GM03348 (cell line): ENCODE results near the gene TNIK.

Experiments used
- DNase-seq: peaks from one replicate; pipeline ENCODE4 v3.0.0; 2012; ENCODE audit warnings: low spot score

Gene TNIK

GRCh38 chr3:171417137-171417536 is 43.1 kb downstream of the TNIK start:
- DNase-seq, result no peak

- DNase-seq, result no peak
These were observed 43.5 kb downstream of the TNIK start for GRCh38 chr3:171416666-171417065.

- no peak for DNase-seq
These were observed 44.1 kb downstream of the TNIK start for GRCh38 chr3:171416061-171416460.

- DNase-seq, result peak; percentile 16
These were observed 45.1 kb downstream of the TNIK start for GRCh38 chr3:171415070-171415469.

- no peak for DNase-seq
These were observed 47.7 kb downstream of the TNIK start for GRCh38 chr3:171412473-171412872.

GRCh38 chr3:171412054-171412453 is 48.2 kb downstream of the TNIK start:
- no peak for DNase-seq

- DNase-seq, result no peak
These were observed 50.0 kb downstream of the TNIK start for GRCh38 chr3:171410186-171410585.

- peak; percentile 44 for DNase-seq
These were observed 52.4 kb downstream of the TNIK start for GRCh38 chr3:171407759-171408158.

GRCh38 chr3:171404376-171404967 is 55.7 kb downstream of the TNIK start:
- DNase-seq, result no peak

- no peak for DNase-seq
These were observed 57.9 kb downstream of the TNIK start for GRCh38 chr3:171402281-171402680.

GRCh38 chr3:171401432-171401831 is 58.8 kb downstream of the TNIK start:
- DNase-seq, result no peak

GRCh38 chr3:171399842-171400241 is 60.4 kb downstream of the TNIK start:
- no peak for DNase-seq

- no peak for DNase-seq
These were observed 61.9 kb downstream of the TNIK start for GRCh38 chr3:171398343-171398742.

GRCh38 chr3:171397089-171397488 is 63.1 kb downstream of the TNIK start:
- DNase-seq, result no peak

- DNase-seq, result no peak
These were observed 64.2 kb downstream of the TNIK start for GRCh38 chr3:171396048-171396447.

GRCh38 chr3:171393032-171393744 is 67.0 kb downstream of the TNIK start:
- no peak for DNase-seq

- no peak for DNase-seq
These were observed 68.8 kb downstream of the TNIK start for GRCh38 chr3:171391432-171391831.

- no peak for DNase-seq
These were observed 69.9 kb downstream of the TNIK start for GRCh38 chr3:171390051-171390941.

GRCh38 chr3:171389491-171389890 is 70.7 kb downstream of the TNIK start:
- DNase-seq, result no peak

GRCh38 chr3:171388527-171388926 is 71.7 kb downstream of the TNIK start:
- no peak for DNase-seq

- no peak for DNase-seq
These were observed 73.1 kb downstream of the TNIK start for GRCh38 chr3:171387062-171387461.

GRCh38 chr3:171385086-171385485 is 75.1 kb downstream of the TNIK start:
- no peak for DNase-seq
